Tongue (tissue), 2 donors: Measurements from ENCODE around the gene NRGN. TPM values are rescaled to one million over a fixed set of nuclear protein-coding genes. Genes with fewer than 3 reads are reported as not detected.
A peak's percentile ranks its signal among the peaks of the same experiment; 100 is the strongest.
"Not testable (repeated sequence)": the region's sequence is repeated elsewhere in the genome, so short reads cannot be mapped to it uniquely, and the experiment has no call there.

Experiments
- DNase-seq: peaks from one replicate; pipeline ENCODE4 v3.0.0-alpha.2; 2015
- total RNA-seq: library from RNA; depleted of rRNA; stranded (reverse); fragments of >200 nt; gene quantifications from one replicate; pipeline ENCODE4 v1.2.3, GENCODE V29; 2014

Gene NRGN
- total RNA-seq, 1 donor from 2014 or later, result 2.9 TPM

DNA sequence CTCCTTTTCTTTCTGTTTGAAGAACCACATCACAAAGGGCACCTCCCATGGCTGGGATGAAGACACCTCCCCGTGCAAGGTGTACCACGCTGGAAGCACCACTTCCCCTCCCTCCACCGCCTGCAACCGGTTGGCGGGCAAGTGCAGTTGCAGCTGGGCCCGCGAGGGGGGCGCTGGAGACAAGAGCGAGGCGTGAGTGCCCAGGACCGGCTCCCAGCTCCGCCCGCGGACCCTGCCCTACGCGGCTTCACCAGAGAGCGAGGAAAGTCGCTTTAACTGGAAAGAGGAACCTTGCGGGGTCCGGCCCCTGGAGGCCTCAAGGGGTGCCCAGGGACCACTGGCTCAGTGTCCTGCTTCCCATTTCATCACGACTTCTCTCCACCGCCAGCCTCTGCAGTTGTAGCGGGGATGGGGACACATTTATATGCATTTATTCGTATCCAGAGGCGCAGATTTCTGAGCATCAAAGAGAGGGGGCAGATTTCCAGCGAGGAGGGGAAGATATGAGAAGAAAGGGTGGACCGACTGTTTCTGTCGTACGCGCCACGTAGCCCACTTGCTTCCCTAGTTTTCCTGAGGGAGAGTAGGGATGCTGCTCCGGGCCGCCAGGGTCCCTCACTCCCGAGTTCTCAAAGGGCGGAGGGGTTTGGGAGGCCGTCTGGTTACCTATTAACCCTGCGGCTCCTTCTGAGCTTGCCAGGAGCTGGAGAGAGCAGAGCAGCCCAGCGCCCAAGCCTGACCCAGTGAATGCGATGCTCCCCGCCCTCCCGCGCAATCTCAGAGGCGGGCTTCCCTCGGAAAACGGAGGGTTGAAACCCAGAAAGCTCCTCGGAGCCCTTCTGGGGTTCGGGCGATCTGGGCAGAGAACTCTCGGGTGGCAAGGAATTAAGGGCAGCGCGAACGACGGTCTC lies 18.9 kb downstream of the NRGN start:
- peak; percentile 80 for DNase-seq

GRCh38 chr11:124759266-124760204 lies 19.8 kb downstream of the NRGN start:
- no peak for DNase-seq

DNA sequence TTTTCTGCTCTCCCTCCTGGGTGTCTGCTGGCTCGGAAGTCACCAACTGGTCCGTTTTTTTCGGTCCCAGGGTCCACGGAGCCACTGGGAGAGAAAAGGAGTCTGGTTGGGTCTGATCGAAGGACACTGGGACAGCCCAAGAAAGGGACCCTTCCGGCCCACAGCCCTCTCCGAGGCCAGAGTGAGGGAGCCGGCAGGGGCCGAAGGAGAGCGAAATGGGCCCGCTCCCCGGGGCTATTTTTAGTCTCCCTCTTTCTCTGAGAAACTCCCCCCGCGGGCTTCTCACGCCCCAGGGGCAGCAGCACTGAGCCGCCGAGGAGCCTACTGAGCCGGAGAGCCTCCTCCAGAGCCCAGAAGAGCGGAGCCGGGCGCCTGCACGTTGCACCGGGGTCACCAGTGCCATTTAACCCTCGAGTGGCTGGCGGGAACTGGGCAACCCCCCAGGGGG lies 20.5 kb downstream of the NRGN start:
- no peak for DNase-seq

- DNase-seq, result no peak
Measured at GRCh38 chr11:124760806-124761205, 21.1 kb downstream of the NRGN start.

DNA sequence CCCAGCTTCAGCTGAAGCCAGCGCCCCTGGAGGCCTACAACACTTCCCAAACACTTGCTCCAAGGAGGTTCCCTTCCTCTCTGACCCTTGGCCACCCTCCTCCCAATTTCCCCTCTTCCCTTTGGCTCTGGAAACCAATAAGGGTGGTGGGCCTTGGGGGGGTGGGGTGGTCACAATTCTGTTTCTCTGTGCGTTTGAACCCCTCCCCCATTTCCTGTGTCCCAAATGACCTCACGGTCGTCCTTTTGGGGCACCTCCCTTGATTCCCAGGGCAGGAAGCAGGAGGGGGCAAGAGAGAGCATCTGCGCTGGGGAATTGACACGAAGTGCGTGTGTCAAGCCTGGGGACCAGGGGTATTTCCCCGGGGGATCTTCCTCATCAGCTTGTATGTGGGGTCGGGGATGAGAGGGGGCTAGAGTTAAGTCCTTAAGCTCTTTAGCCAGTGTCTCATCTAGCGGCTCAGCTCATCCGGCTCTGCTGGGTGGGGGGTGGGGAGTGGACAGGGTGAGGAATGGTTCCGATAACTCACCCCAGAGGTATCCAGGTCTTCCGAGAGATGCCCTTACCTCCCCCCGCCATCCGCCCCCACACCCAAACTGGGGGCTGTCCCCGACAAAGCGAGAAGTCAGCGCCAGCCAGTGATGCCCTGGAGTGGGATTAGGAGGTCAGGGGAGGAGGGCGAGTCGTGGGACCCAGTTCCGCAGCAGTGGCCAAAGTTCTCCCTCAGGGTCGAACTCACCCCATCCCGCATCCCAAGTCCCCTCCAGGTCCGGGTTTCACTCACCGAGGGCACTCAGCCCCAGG lies 21.8 kb downstream of the NRGN start:
- DNase-seq, result no peak

DNA sequence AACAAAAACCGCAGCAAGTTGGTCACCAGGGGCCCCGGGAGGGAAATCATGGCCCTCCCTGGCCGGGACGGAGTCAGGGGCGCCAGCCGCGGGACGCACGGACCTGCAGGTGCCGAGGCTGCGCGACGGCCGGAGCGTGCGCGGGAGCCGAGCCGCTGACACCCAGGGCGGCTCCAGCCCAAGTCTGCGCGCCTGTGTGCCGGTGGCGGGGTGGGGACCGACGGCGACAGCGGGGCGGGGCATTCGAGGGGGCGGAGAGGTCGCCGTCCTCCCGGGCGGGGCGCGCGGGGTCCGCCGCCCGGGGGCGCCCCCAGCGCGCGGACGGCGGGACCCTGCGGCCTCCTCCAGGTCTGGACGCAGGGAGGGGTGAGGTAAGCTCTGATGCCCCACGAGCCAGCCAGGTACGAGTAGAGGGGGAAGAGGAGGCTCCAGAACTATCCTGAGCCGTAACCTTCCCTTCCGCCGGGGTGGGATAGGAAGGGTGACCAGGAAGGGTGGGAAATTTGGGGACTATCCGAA lies 22.4 kb downstream of the NRGN start, which contains the start of gene ESAM:
Gene ESAM, minus strand, starts transcription at position 186 of the 519 bp plus-strand sequence. Its CDS starts 136 bp downstream, at position 50.
- no peak for DNase-seq

GRCh38 chr11:124762624-124763155 lies 22.9 kb downstream of the NRGN start:
- DNase-seq, result no peak

DNA sequence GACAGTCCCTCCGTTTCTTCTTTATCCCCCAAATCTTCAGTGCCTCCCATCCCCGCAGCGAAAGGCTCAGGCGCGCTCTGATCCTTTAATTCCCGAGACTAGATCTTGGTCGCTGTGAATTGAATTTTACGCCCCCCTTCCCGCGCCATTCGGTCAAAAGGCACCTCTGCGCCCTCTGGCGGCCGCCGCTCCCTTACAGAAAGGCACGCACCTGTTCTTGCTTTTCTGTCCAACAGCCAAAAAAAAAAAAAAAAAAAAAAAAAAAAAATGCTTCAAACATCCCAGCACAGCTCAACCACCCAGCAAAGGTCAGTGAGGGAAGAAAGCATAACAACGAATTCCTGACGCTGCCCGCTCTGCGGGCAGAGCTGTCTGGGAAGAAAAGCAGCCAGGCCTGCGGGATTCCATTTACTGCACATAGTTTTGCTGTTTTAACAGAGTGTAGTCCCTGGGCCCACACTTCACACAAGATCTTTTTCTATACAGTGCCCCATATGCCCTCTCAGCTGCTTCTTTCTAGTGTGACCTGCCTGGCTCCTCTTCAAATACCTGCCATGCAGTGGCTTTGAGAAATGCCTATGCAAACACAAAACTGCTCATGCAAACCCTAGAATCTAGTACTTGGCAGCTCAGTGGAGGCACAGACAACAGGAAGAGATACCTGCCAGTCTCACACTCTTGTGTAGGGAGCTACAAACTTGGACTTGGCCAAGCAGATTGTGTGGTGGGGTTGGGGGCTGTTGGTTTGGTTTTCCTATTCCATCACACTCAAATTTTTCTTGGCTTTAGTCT lies 23.6 kb downstream of the NRGN start:
- DNase-seq, result peak; percentile 94

GRCh38 chr11:124766156-124766555 lies 26.4 kb downstream of the NRGN start:
- DNase-seq, result no peak

- DNase-seq, result no peak
Measured at GRCh38 chr11:124768914-124769313, 29.2 kb downstream of the NRGN start.

GRCh38 chr11:124769806-124770774 lies 30.3 kb downstream of the NRGN start:
- DNase-seq, result no peak

- DNase-seq, result not testable (repeated sequence)
Measured at GRCh38 chr11:124770959-124771358, 31.2 kb downstream of the NRGN start.

DNA sequence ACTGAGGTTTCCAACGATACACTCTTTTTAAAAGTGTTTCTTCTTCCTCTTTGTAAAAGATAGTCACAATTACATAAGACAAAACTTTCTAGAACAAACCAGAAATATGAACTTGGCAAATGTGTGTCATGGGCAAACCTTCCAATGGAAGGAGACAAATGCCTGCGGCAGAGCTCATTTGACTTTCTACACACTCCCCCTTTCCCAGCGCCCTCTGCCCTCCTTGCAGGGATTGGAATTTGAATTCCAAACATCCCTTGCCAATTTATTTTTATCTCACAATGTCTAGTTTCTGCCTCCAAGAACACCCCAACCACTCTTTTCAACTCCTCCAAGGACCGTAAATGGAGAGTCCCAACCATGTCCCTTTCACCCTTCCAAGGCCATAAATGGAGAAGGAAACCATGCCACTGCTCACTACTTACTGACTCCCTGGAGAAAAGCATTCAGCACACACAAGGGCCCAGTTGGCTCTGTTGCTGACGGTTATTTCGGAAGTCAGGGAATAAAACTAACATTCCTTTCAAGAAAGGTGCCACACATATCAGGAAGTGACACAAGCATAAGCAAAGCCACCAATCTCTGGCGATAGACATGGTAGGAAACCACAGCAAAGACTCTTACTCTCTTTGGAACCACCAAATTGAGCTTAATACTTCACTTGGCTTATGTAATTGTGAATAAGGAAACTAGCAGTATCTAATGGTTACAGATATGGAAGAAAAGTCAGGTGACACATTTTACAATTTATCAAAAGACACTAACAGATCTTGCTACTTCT lies 37.3 kb downstream of the NRGN start:
- no peak for DNase-seq

DNA sequence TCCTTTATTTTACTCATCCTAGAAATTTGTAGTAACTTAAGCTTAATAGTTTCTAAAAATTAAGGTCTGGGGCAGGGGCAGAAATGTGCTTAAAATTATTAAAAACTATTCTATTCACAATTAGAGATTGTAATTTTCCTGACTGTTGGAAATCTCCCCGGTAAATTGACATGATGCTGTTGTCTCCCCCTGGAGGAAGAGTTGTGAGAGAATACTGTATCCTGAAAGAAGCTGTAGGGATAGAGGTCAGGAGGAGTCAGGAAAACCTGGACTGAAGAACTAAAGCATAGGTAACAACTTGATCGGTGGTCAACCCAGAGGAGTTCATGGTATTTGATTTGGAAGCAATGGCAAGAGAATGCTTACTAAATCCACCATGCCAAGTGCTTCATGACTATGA lies 38.5 kb downstream of the NRGN start:
- no peak for DNase-seq

GRCh38 chr11:124779568-124779967 lies 39.8 kb downstream of the NRGN start:
- no peak for DNase-seq

DNA sequence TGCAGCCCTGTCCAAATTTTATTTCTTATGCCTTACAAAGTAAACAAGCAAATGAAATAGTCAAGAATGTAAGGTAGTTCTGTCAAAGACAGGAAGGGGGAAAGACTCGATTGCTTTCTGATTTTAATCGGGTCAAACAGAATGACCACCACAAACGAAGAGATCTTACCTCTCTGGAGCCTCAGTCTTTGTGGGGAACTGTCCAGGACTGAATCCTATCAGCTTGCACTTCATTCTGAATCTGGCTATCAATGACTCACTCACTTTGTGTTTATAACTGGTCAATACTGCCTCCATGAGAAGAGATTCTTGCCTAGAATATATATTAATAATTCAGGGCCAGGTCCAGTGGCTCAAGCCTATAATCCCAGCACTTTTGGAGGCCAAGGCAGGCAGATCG lies 43.3 kb downstream of the NRGN start:
- no peak for DNase-seq

GRCh38 chr11:124784051-124784450 lies 44.3 kb downstream of the NRGN start:
- no peak for DNase-seq

- no peak for DNase-seq
Measured at GRCh38 chr11:124788521-124788920, 48.8 kb downstream of the NRGN start.
